ENCODE results near the gene ALDH18A1. TPM values are rescaled to one million over a fixed set of nuclear protein-coding genes. Genes with fewer than 3 reads are reported as not detected.

The ALDH18A1 gene
- total and polyA plus RNA-seq, 8 donors = 48.2 to 72.0 (median 58.1) TPM

DNA sequence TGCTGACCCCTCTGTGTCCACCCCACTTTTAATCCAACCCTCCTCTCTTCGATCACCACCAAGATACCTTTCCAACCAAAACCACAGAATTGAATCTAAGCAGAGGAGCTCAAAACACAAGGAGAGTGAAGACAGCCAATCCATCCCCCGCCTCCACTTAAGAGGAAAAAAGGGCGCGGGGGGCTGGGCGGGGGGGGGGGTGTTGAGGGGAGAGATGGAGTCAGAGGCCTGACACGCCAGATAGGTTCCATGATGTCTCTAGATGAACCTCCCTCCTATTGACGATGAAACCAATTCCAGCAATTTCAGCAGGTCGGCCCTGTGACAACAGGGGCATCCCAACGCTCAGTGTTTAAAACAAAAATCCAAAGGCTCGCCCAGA, 96.6 kb downstream of the ALDH18A1 start:
- intact Hi-C loops (cut with DNase I) = loop anchor here in 1 of 2 donors (10.0 kb wide), 1 partner anchor 75 kb away; no protein-coding TSS in a partner anchor
- Histone ChIP-seq H3K27me3 (peaks cover 0 to 17% of the 10 kb centered on the region in 2 donors), H3K36me3 (no peaks in the 10 kb centered on the region), H3K27ac (peak overlapping the region; percentile 76 to 86), H3K4me3 (peak overlapping the region; percentile 77 to 78), H3K4me1 (peaks cover 0 to 26% of the 10 kb centered on the region in 2 donors), H3K9me3 (no peaks in the 10 kb centered on the region)
- no peak for DNase-seq
- TF ChIP-seq, protein P1, sequence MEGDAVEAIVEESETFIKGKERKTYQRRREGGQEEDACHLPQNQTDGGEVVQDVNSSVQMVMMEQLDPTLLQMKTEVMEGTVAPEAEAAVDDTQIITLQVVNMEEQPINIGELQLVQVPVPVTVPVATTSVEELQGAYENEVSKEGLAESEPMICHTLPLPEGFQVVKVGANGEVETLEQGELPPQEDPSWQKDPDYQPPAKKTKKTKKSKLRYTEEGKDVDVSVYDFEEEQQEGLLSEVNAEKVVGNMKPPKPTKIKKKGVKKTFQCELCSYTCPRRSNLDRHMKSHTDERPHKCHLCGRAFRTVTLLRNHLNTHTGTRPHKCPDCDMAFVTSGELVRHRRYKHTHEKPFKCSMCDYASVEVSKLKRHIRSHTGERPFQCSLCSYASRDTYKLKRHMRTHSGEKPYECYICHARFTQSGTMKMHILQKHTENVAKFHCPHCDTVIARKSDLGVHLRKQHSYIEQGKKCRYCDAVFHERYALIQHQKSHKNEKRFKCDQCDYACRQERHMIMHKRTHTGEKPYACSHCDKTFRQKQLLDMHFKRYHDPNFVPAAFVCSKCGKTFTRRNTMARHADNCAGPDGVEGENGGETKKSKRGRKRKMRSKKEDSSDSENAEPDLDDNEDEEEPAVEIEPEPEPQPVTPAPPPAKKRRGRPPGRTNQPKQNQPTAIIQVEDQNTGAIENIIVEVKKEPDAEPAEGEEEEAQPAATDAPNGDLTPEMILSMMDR (IDR thresholded peaks at IDR 0.05) = no peak
- no peak for ATAC-seq

DNA sequence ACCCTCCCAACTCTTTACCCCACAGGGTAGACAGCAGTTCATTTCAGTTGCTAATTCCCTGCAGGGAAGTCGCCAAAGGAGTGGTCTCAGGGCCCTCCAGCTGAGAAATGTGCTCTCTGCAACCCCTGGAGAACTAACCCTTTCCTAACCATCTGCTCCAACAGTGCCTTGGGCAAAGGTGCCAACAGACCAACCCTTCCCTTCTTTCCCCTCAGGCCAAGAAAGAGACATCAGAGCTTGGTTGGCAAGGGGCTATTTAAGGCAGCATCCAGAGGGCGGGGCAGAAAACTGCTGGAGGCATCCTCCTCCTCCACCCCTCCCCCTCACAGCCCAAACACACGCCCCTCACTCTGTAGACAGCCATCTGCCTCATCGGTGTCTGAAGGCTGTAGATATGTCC, 97.0 kb downstream of the ALDH18A1 start:
- no peaks in the 10 kb centered on the region for H3K9me3 ChIP-seq
- H3K4me3 ChIP-seq = peak overlapping the region in 1 of 2 donors; percentile 78
- H3K36me3 ChIP-seq = no peaks in the 10 kb centered on the region
- intact Hi-C loops (cut with DNase I) = loop anchor here in 1 of 2 donors (10.0 kb wide), 1 partner anchor 75 kb away; no protein-coding TSS in a partner anchor
- H3K4me1 ChIP-seq = peaks cover 0 to 26% of the 10 kb centered on the region in 2 donors
- H3K27ac ChIP-seq = peak overlapping the region; percentile 8 to 53
- H3K27me3 ChIP-seq = peaks cover 0 to 17% of the 10 kb centered on the region in 2 donors
- ATAC-seq = no peak
- TF ChIP-seq, protein P1 (IDR thresholded peaks at IDR 0.05) = no peak
- no peak for DNase-seq

DNA sequence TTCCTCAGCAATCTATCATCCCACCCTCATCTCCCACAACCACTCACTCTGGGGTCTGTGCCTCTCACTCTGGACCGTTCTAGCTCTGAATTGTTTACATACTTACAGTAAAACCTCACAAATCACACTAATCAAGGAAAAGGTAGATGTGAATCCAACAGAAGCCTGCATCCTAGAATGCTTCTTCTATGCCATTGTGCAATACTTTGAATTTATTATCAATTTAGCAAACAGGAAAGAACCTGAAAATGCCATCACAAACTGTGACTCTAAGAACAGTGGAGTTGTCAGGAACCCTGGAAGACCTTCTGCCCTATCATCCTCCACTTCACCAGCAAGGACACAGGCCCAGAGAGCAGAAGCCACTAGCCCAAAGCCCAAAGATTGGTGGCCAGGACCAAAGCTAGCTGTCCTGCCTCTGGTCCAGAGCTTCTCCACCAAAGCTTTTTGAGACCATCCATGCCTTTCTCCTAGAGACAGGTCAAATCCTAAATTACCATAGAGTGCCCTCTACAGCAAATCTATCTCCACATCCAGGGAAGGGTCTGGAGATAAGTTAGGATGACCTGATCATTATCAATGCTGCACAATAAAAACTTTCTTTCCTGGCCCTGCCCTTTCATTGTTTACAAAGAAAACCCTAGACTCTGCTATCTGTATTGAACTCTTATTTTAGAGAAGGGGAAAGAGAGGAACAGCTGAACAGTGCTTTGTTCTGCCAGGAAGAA, 97.8 kb downstream of the ALDH18A1 start:
- Histone ChIP-seq H3K36me3 (no peaks in the 10 kb centered on the region), H3K9me3 (no peaks in the 10 kb centered on the region), H3K27me3 (peaks cover 0 to 17% of the 10 kb centered on the region in 2 donors), H3K4me1 (peaks cover 0 to 26% of the 10 kb centered on the region in 2 donors), H3K4me3 (peak overlapping the region in 1 of 2 donors; percentile 78), H3K27ac (peak overlapping the region in 1 of 2 donors; percentile 53)
- DNase-seq = no peak
- TF ChIP-seq, protein P1 (IDR thresholded peaks at IDR 0.05) = no peak
- no peak for ATAC-seq
- intact Hi-C loops (cut with DNase I) = loop anchor here in 1 of 2 donors (10.0 kb wide), 1 partner anchor 74 kb away; no protein-coding TSS in a partner anchor

DNA sequence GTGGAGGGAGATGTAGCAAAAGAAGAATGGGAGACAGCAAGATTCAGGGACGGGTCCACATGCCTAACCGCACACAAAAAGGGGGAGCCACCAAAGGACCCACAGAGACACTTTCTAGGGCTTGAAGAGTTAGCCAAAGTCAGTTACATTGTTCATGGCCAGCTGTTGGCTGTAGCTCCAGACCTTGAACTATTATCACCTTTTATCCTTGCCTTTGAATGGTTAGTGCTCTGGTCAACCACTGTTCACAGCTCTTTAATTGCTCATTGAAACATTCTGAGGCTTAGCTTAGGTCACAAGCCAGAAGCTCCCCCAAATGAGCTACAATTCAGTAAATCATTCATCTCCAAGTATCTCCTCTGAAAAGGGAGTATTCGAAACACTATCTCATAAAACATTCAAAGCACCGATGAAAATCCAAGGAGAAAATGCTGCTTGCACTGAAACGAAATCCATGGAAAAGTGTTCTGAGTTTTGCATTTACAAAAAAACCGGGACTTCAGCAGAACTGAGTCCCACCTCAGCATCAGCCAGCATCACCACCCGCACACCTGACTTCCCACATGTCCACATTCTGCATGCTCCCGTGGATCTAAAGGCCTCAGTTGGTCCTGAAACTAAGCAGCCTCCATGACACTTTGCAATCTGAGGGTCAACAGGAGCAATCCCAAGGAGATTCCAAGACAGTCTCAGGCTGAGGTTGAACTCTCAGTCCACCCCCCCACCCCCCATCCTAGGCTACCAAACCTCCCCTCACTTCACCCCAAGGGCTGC, 99.3 kb downstream of the ALDH18A1 start:
- no peak overlapping the region for H3K4me3 ChIP-seq
- ATAC-seq (no peak), DNase-seq (no peak)
- H3K9me3 ChIP-seq = no peaks in the 10 kb centered on the region
- H3K4me1 ChIP-seq = peaks cover 0 to 26% of the 10 kb centered on the region in 2 donors
- H3K36me3 ChIP-seq = no peaks in the 10 kb centered on the region
- no peak overlapping the region for H3K27ac ChIP-seq
- peaks cover 0 to 17% of the 10 kb centered on the region in 2 donors for H3K27me3 ChIP-seq
- intact Hi-C loops (cut with DNase I) = loop anchor here in 1 of 2 donors (10.0 kb wide), 1 partner anchor 72 kb away; no protein-coding TSS in a partner anchor
- TF ChIP-seq, protein P1 (IDR thresholded peaks at IDR 0.05) = no peak

Other genes starting within 250 kb of the ALDH18A1 start
- 10 to 100 TPM; 44.0 to 52.7 TPM for gene SORBS1, start 95.3 kb downstream of the ALDH18A1 start, total RNA-seq
- 10 to 100 TPM; 23.3 to 38.2 (median 34.5) TPM for gene SORBS1, start 95.3 kb downstream of the ALDH18A1 start, polyA plus RNA-seq (ENCODE audit: insufficient read length in 6 of 6)
- 10 to 100 TPM; 36.2 to 43.8 TPM for gene TCTN3, start 37.2 kb upstream of the ALDH18A1 start, total RNA-seq
- gene TCTN3, start 37.2 kb upstream of the ALDH18A1 start, polyA plus RNA-seq (ENCODE audit: insufficient read length in 6 of 6) = 10 to 100 TPM; 57.3 to 65.1 (median 61.7) TPM
- 10 to 100 TPM; 31.4 to 37.6 TPM for gene ENTPD1, start 99.5 kb upstream of the ALDH18A1 start, total RNA-seq
- gene ENTPD1, start 99.5 kb upstream of the ALDH18A1 start, polyA plus RNA-seq (ENCODE audit: insufficient read length in 6 of 6) = 10 to 100 TPM; 20.2 to 29.4 (median 22.8) TPM

Data from left lung (tissue), 10 donors.